HCT116 (cell line): Measurements from ENCODE around the gene EHMT1.

Source experiments
- CBX3 ChIP-seq: IDR thresholded peaks from 2 replicates; pipeline ENCODE4 v1.6.1; 2012; ENCODE audit warnings: low read depth
- CEBPB ChIP-seq: IDR thresholded peaks from 2 replicates; pipeline ENCODE4 v1.6.1; 2012; ENCODE audit warnings: low read depth
- CTCF ChIP-seq, 3 experiments: fragments of 200-600 bp in 1 of 3; sonication (generic) in 1 of 3; IDR thresholded peaks in 2 of 3; conservative IDR thresholded peaks in 1 of 3; 2 replicates each; pipeline ENCODE4 v1.5.1; 2012 to 2017; ENCODE audit warnings: low read depth in 2 of 3, low read length in 2 of 3, antibody characterized with exemption in 1 of 3, borderline replicate concordance in 1 of 3, control low read depth in 1 of 3, mild to moderate bottlenecking in 1 of 3, mixed read lengths in 1 of 3, mixed run types in 1 of 3, moderate library complexity in 1 of 3; ENCODE audit not compliant: insufficient read depth in 1 of 3
- EZH2 ChIP-seq: fragments of 200-600 bp; sonication (generic); IDR thresholded peaks from 2 replicates; pipeline ENCODE4 v1.6.1; 2017; ENCODE audit warnings: antibody characterized with exemption, mixed run types
- JUND ChIP-seq: IDR thresholded peaks from 2 replicates; pipeline ENCODE4 v1.6.1; 2012
- MAX ChIP-seq: IDR thresholded peaks from 2 replicates; pipeline ENCODE4 v1.6.1; 2012
- POLR2A ChIP-seq: IDR thresholded peaks from 2 replicates; pipeline ENCODE4 v1.7.0; 2011; ENCODE audit warnings: borderline replicate concordance; ENCODE audit not compliant: insufficient read depth, insufficient read length; ENCODE audit errors: extremely low read depth
- POLR2AphosphoS5 ChIP-seq: IDR thresholded peaks from 2 replicates; pipeline ENCODE4 v1.6.1; 2011; ENCODE audit warnings: mild to moderate bottlenecking, low read depth, low read length, moderate library complexity
- RAD21 ChIP-seq: IDR thresholded peaks from 2 replicates; pipeline ENCODE4 v1.6.1; 2012; ENCODE audit warnings: low read depth, mild to moderate bottlenecking
- SRF ChIP-seq: IDR thresholded peaks from 2 replicates; pipeline ENCODE4 v1.6.1; 2012; ENCODE audit warnings: low read depth
- TCF7L2 ChIP-seq: IDR thresholded peaks from 2 replicates; pipeline ENCODE4 v1.7.0; 2011; ENCODE audit warnings: borderline replicate concordance, inconsistent platforms; ENCODE audit not compliant: insufficient read depth, insufficient read length; ENCODE audit errors: extremely low read depth
- YY1 ChIP-seq: IDR thresholded peaks from 2 replicates; pipeline ENCODE4 v1.6.1; 2011; ENCODE audit warnings: low read length, low read depth, moderate library complexity, mild to moderate bottlenecking; ENCODE audit not compliant: insufficient replicate concordance; ENCODE audit errors: extremely low read depth
- ZFX ChIP-seq: fragments of 450-650 bp; IDR thresholded peaks from 2 replicates; pipeline ENCODE4 v1.6.1; 2017

- TF ChIP-seq CTCF (IDR thresholded peaks at IDR 0.05 in 2 of 3, conservative IDR thresholded peaks at IDR 0.05 in 1 of 3; ENCODE audit: borderline replicate concordance in 1 of 3, insufficient read depth in 1 of 3, low read depth in 2 of 3, low read length in 2 of 3) (no peak), YY1 (no peak), TCF7L2 (no peak), CEBPB (no peak), EZH2 (no peak), POLR2A (no peak), SRF (no peak), POLR2AphosphoS5 (no peak), JUND (no peak), ZFX (no peak), CBX3 (no peak), RAD21 (no peak), MAX (no peak)
Observed at GRCh38 chr9:137814841-137815240, 196.0 kb downstream of the EHMT1 start.
